GM13977 (cell line): ENCODE data around the gene CFAP97D1.
"Not testable (repeated sequence)": the region's sequence is repeated elsewhere in the genome, so short reads cannot be mapped to it uniquely, and the experiment has no call there.

Source experiments
- DNase-seq: peaks from one replicate; pipeline ENCODE4 v3.0.0; 2012; ENCODE audit warnings: low spot score
- CTCF ChIP-seq: IDR thresholded peaks from 2 replicates; pipeline ENCODE4 v1.5.1; 2012; ENCODE audit warnings: mild to moderate bottlenecking, control low read depth; ENCODE audit not compliant: insufficient read depth; ENCODE audit errors: extremely low read depth, missing control alignments
- in situ Hi-C: fragments of 300-500 bp; cut with MboI; formaldehyde crosslinking; loops from one replicate; pipeline ENCODE4 v1.12.0; 2022; ENCODE audit warnings: low sequenced_read_pairs, low pct_unique_long_range_greater_than_20kb, mixed read lengths, inconsistent platforms; ENCODE audit not compliant: unreplicated experiment

Gene CFAP97D1

GRCh38 chr17:43789482-43789881 is 9.2 kb downstream of the CFAP97D1 start:
- no peak for TF ChIP-seq CTCF
- DNase-seq = no peak
- in situ Hi-C loops = no loop called here

GRCh38 chr17:43790311-43790940 is 10.2 kb downstream of the CFAP97D1 start:
- in situ Hi-C loops = no loop called here
- TF ChIP-seq CTCF = no peak
- no peak for DNase-seq

GRCh38 chr17:43791589-43791988 is 11.4 kb downstream of the CFAP97D1 start:
- TF ChIP-seq CTCF = no peak
- DNase-seq = no peak
- in situ Hi-C loops = no loop called here

GRCh38 chr17:43792668-43793067 is 12.4 kb downstream of the CFAP97D1 start:
- DNase-seq, in situ Hi-C loops: not testable (repeated sequence)

GRCh38 chr17:43798024-43798423 is 17.8 kb downstream of the CFAP97D1 start:
- in situ Hi-C loops = not testable (repeated sequence)

GRCh38 chr17:43799047-43799446 is 18.8 kb downstream of the CFAP97D1 start:
- in situ Hi-C loops = no loop called here
- TF ChIP-seq CTCF = no peak
- DNase-seq = no peak

More at GRCh38 chr17:43798024-43798423, 17.8 kb downstream of the CFAP97D1 start:
- DNase-seq = not testable (repeated sequence)

GRCh38 chr17:43800736-43801135 is 20.5 kb downstream of the CFAP97D1 start:
- in situ Hi-C loops = no loop called here
- no peak for TF ChIP-seq CTCF
- no peak for DNase-seq

- in situ Hi-C loops = no loop called here
- no peak for TF ChIP-seq CTCF
- no peak for DNase-seq
Observed at GRCh38 chr17:43801844-43802243, 21.6 kb downstream of the CFAP97D1 start.
